Activated naive CD8-positive, alpha-beta T cell (primary cell): ENCODE results near the gene SH3PXD2B.
"Not testable (repeated sequence)": the region's sequence is repeated elsewhere in the genome, so short reads cannot be mapped to it uniquely, and the experiment has no call there.

Experiments used
- H3K27ac Mint-ChIP-seq: one replicate; pipeline ENCODE4 v1.8.0; 2021; ENCODE audit warnings: mixed read lengths
- H3K27me3 Mint-ChIP-seq: one replicate; pipeline ENCODE4 v1.8.0; 2021; ENCODE audit warnings: mixed read lengths
- H3K36me3 Mint-ChIP-seq: one replicate; pipeline ENCODE4 v1.8.0; 2021; ENCODE audit warnings: mixed read lengths
- H3K4me1 Mint-ChIP-seq: one replicate; pipeline ENCODE4 v1.8.0; 2021; ENCODE audit warnings: low read depth, mixed read lengths
- H3K4me3 Mint-ChIP-seq: one replicate; pipeline ENCODE4 v1.8.0; 2021; ENCODE audit warnings: mild to moderate bottlenecking, mixed read lengths
- H3K9me3 Mint-ChIP-seq: one replicate; pipeline ENCODE4 v1.8.0; 2021; ENCODE audit warnings: low read depth, mixed read lengths

SH3PXD2B gene

GRCh38 chr5:172377438-172377837 is 76.9 kb downstream of the SH3PXD2B start:
- H3K27ac Mint-ChIP-seq: no peak overlapping the region
- no peaks in the 10 kb centered on the region for H3K36me3 Mint-ChIP-seq
- no peaks in the 10 kb centered on the region for H3K9me3 Mint-ChIP-seq
- no peaks in the 10 kb centered on the region for H3K4me1 Mint-ChIP-seq
- no peaks in the 10 kb centered on the region for H3K27me3 Mint-ChIP-seq
- H3K4me3 Mint-ChIP-seq: no peak overlapping the region

GRCh38 chr5:172374783-172375182 is 79.5 kb downstream of the SH3PXD2B start:
- Mint-ChIP-seq H3K36me3 (peaks cover 3% of the 10 kb centered on the region), H3K27me3 (peaks cover 2% of the 10 kb centered on the region), H3K4me1 (no peaks in the 10 kb centered on the region), H3K27ac (no peak overlapping the region), H3K9me3 (peaks cover 3% of the 10 kb centered on the region), H3K4me3 (no peak overlapping the region)

- no peak overlapping the region for H3K4me3 Mint-ChIP-seq
- peaks cover 3% of the 10 kb centered on the region for H3K9me3 Mint-ChIP-seq
- H3K27me3 Mint-ChIP-seq: peaks cover 2% of the 10 kb centered on the region
- peaks cover 3% of the 10 kb centered on the region for H3K36me3 Mint-ChIP-seq
- no peaks in the 10 kb centered on the region for H3K4me1 Mint-ChIP-seq
- no peak overlapping the region for H3K27ac Mint-ChIP-seq
These were observed 80.6 kb downstream of the SH3PXD2B start for GRCh38 chr5:172373680-172374079.

GRCh38 chr5:172371684-172372083 is 82.6 kb downstream of the SH3PXD2B start:
- H3K36me3 Mint-ChIP-seq: peaks cover 3% of the 10 kb centered on the region
- peaks cover 3% of the 10 kb centered on the region for H3K9me3 Mint-ChIP-seq
- H3K4me1 Mint-ChIP-seq: no peaks in the 10 kb centered on the region
- no peak overlapping the region for H3K27ac Mint-ChIP-seq
- H3K4me3 Mint-ChIP-seq: no peak overlapping the region
- peaks cover 2% of the 10 kb centered on the region for H3K27me3 Mint-ChIP-seq

GRCh38 chr5:172370648-172371545 is 83.4 kb downstream of the SH3PXD2B start:
- peaks cover 2% of the 10 kb centered on the region for H3K27me3 Mint-ChIP-seq
- peaks cover 3% of the 10 kb centered on the region for H3K9me3 Mint-ChIP-seq
- no peaks in the 10 kb centered on the region for H3K4me1 Mint-ChIP-seq
- H3K36me3 Mint-ChIP-seq: peaks cover 3% of the 10 kb centered on the region
- no peak overlapping the region for H3K27ac Mint-ChIP-seq
- H3K4me3 Mint-ChIP-seq: no peak overlapping the region

- H3K27ac Mint-ChIP-seq: no peak overlapping the region
- no peak overlapping the region for H3K4me3 Mint-ChIP-seq
These were observed 84.1 kb downstream of the SH3PXD2B start for GRCh38 chr5:172370237-172370640.

GRCh38 chr5:172368699-172369098 is 85.6 kb downstream of the SH3PXD2B start:
- H3K27ac Mint-ChIP-seq, H3K27me3 Mint-ChIP-seq, H3K9me3 Mint-ChIP-seq: not testable (repeated sequence)

More at GRCh38 chr5:172370237-172370640, 84.1 kb downstream of the SH3PXD2B start:
- H3K36me3 Mint-ChIP-seq: peaks cover 3% of the 10 kb centered on the region
- peaks cover 2% of the 10 kb centered on the region for H3K27me3 Mint-ChIP-seq
- H3K4me1 Mint-ChIP-seq: no peaks in the 10 kb centered on the region
- peaks cover 3% of the 10 kb centered on the region for H3K9me3 Mint-ChIP-seq

GRCh38 chr5:172365948-172366608 is 88.2 kb downstream of the SH3PXD2B start:
- H3K27me3 Mint-ChIP-seq: no peaks in the 10 kb centered on the region
- H3K4me1 Mint-ChIP-seq: no peaks in the 10 kb centered on the region
- no peak overlapping the region for H3K27ac Mint-ChIP-seq
- H3K36me3 Mint-ChIP-seq: no peaks in the 10 kb centered on the region
- no peaks in the 10 kb centered on the region for H3K9me3 Mint-ChIP-seq
- H3K4me3 Mint-ChIP-seq: no peak overlapping the region

More at GRCh38 chr5:172368699-172369098, 85.6 kb downstream of the SH3PXD2B start:
- H3K4me3 Mint-ChIP-seq, H3K36me3 Mint-ChIP-seq, H3K4me1 Mint-ChIP-seq: not testable (repeated sequence)

GRCh38 chr5:172364773-172365172 is 89.6 kb downstream of the SH3PXD2B start:
- Mint-ChIP-seq H3K27ac (no peak overlapping the region), H3K27me3 (no peaks in the 10 kb centered on the region), H3K4me3 (no peak overlapping the region), H3K9me3 (no peaks in the 10 kb centered on the region), H3K4me1 (no peaks in the 10 kb centered on the region), H3K36me3 (no peaks in the 10 kb centered on the region)

- H3K27ac Mint-ChIP-seq: no peak overlapping the region
These were observed 91.6 kb downstream of the SH3PXD2B start for GRCh38 chr5:172362755-172363154.

GRCh38 chr5:172361566-172362238 is 92.6 kb downstream of the SH3PXD2B start:
- H3K27ac Mint-ChIP-seq: no peak overlapping the region
- no peaks in the 10 kb centered on the region for H3K9me3 Mint-ChIP-seq
- H3K27me3 Mint-ChIP-seq: no peaks in the 10 kb centered on the region
- no peaks in the 10 kb centered on the region for H3K4me1 Mint-ChIP-seq
- no peaks in the 10 kb centered on the region for H3K36me3 Mint-ChIP-seq
- H3K4me3 Mint-ChIP-seq: no peak overlapping the region

More at GRCh38 chr5:172362755-172363154, 91.6 kb downstream of the SH3PXD2B start:
- no peaks in the 10 kb centered on the region for H3K36me3 Mint-ChIP-seq
- H3K4me3 Mint-ChIP-seq: no peak overlapping the region
- no peaks in the 10 kb centered on the region for H3K9me3 Mint-ChIP-seq
- no peaks in the 10 kb centered on the region for H3K27me3 Mint-ChIP-seq
- no peaks in the 10 kb centered on the region for H3K4me1 Mint-ChIP-seq

GRCh38 chr5:172358345-172358744 is 96.0 kb downstream of the SH3PXD2B start:
- H3K27ac Mint-ChIP-seq: no peak overlapping the region
- H3K4me1 Mint-ChIP-seq: no peaks in the 10 kb centered on the region
- no peaks in the 10 kb centered on the region for H3K27me3 Mint-ChIP-seq

GRCh38 chr5:172356527-172356926 is 97.8 kb downstream of the SH3PXD2B start:
- Mint-ChIP-seq H3K27ac (no peak overlapping the region), H3K4me3 (no peak overlapping the region), H3K36me3 (no peaks in the 10 kb centered on the region), H3K9me3 (no peaks in the 10 kb centered on the region), H3K4me1 (no peaks in the 10 kb centered on the region), H3K27me3 (no peaks in the 10 kb centered on the region)

More at GRCh38 chr5:172358345-172358744, 96.0 kb downstream of the SH3PXD2B start:
- H3K36me3 Mint-ChIP-seq: no peaks in the 10 kb centered on the region
- no peaks in the 10 kb centered on the region for H3K9me3 Mint-ChIP-seq
- H3K4me3 Mint-ChIP-seq: no peak overlapping the region

GRCh38 chr5:172356047-172356446 is 98.3 kb downstream of the SH3PXD2B start:
- Mint-ChIP-seq H3K4me3 (no peak overlapping the region), H3K36me3 (no peaks in the 10 kb centered on the region), H3K4me1 (no peaks in the 10 kb centered on the region)

GRCh38 chr5:172353846-172354245 is 100.5 kb downstream of the SH3PXD2B start:
- Mint-ChIP-seq H3K36me3 (no peaks in the 10 kb centered on the region), H3K27ac (no peak overlapping the region), H3K4me1 (no peaks in the 10 kb centered on the region), H3K27me3 (no peaks in the 10 kb centered on the region), H3K9me3 (no peaks in the 10 kb centered on the region), H3K4me3 (no peak overlapping the region)

More at GRCh38 chr5:172356047-172356446, 98.3 kb downstream of the SH3PXD2B start:
- Mint-ChIP-seq H3K27ac (no peak overlapping the region), H3K27me3 (no peaks in the 10 kb centered on the region), H3K9me3 (no peaks in the 10 kb centered on the region)
